C4-2B (cell line): Measurements from ENCODE around the gene WWP2.

Experiments used
- CTCF ChIP-seq: fragments of 450-650 bp; conservative IDR thresholded peaks from 2 replicates; pipeline ENCODE4 v1.5.1; 2017; ENCODE audit warnings: mild to moderate bottlenecking
- ZFX ChIP-seq: fragments of 450-650 bp; IDR thresholded peaks from 2 replicates; pipeline ENCODE4 v1.6.1; 2017

- no peak for TF ChIP-seq CTCF
- no peak for TF ChIP-seq ZFX
These were observed 155.6 kb downstream of the WWP2 start for GRCh38 chr16:69917739-69918138.
